Measurements from ENCODE around the gene PEMT.

- TF ChIP-seq CTCF (IDR thresholded peaks at IDR 0.05) (no peak), EZH2 (IDR thresholded peaks at IDR 0.05; ENCODE audit: borderline replicate concordance, insufficient read depth, low read depth, low read length, poor library complexity, severe bottlenecking) (no peak)
Measured at GRCh38 chr17:17593222-17593620, 1.7 kb upstream of the PEMT start.
